Loucy (cell line): Measurements from ENCODE around the gene BICRAL.
A peak's percentile ranks its signal among the peaks of the same experiment; 100 is the strongest.

Experiments used
- H2AFZ ChIP-seq: fragments of 200-600 bp; sonication (generic); 2 replicates; pipeline ENCODE4 v1.6.0; 2016; ENCODE audit warnings: antibody characterized with exemption, mild to moderate bottlenecking, low read length, moderate library complexity
- H3F3A ChIP-seq: fragments of 200-600 bp; 2 replicates; pipeline ENCODE4 v1.6.0; 2016; ENCODE audit warnings: antibody characterized with exemption, low read depth, mild to moderate bottlenecking
- H3K27me3 ChIP-seq: fragments of 200-600 bp; sonication (generic); 2 replicates; pipeline ENCODE4 v1.6.1; 2014; ENCODE audit warnings: low read length, mild to moderate bottlenecking; ENCODE audit not compliant: insufficient read depth, poor library complexity, severe bottlenecking
- H3K36me3 ChIP-seq: fragments of 200-600 bp; sonication (generic); 2 replicates; pipeline ENCODE4 v1.6.1; 2016; ENCODE audit warnings: low read length; ENCODE audit not compliant: insufficient read depth
- H3K4me1 ChIP-seq: fragments of 200-600 bp; sonication (generic); 2 replicates; pipeline ENCODE4 v1.5.1; 2014; ENCODE audit warnings: low read length, mild to moderate bottlenecking; ENCODE audit not compliant: insufficient read depth, poor library complexity, severe bottlenecking
- H3K4me2 ChIP-seq: fragments of 200-600 bp; sonication (generic); 2 replicates; pipeline ENCODE4 v1.6.0; 2014; ENCODE audit warnings: antibody characterized with exemption, low read length, low read depth, mild to moderate bottlenecking; ENCODE audit not compliant: poor library complexity, severe bottlenecking
- H3K4me3 ChIP-seq: fragments of 200-600 bp; sonication (generic); 2 replicates; pipeline ENCODE4 v1.5.1; 2014; ENCODE audit warnings: low read length, mild to moderate bottlenecking, mixed read lengths; ENCODE audit not compliant: poor library complexity, severe bottlenecking
- H3K79me2 ChIP-seq: fragments of 200-600 bp; sonication (generic); 2 replicates; pipeline ENCODE4 v1.6.1; 2014; ENCODE audit warnings: low read length; ENCODE audit not compliant: insufficient read depth
- H3K9ac ChIP-seq: fragments of 200-600 bp; sonication (generic); 2 replicates; pipeline ENCODE4 v1.6.0; 2014; ENCODE audit warnings: mild to moderate bottlenecking, low read depth, low read length, moderate library complexity; ENCODE audit not compliant: poor library complexity, severe bottlenecking
- H3K9me2 ChIP-seq: fragments of 200-600 bp; sonication (generic); replicated peaks from 2 replicates; pipeline ENCODE4 v1.6.1; 2016; ENCODE audit warnings: low read depth, low read length, mixed read lengths
- H3K9me3 ChIP-seq: fragments of 200-600 bp; sonication (generic); 2 replicates; pipeline ENCODE4 v1.6.1; 2014; ENCODE audit warnings: mild to moderate bottlenecking, antibody characterized with exemption, low read length, low read depth; ENCODE audit not compliant: insufficient read depth
- H4K20me1 ChIP-seq: fragments of 200-600 bp; sonication (generic); 2 replicates; pipeline ENCODE4 v1.6.0; 2014; ENCODE audit warnings: antibody characterized with exemption, low read length, mild to moderate bottlenecking; ENCODE audit not compliant: insufficient read depth, poor library complexity, severe bottlenecking
- EZH2phosphoT487 ChIP-seq: fragments of 200-600 bp; IDR thresholded peaks from 2 replicates; pipeline ENCODE4 v1.6.1; 2018; ENCODE audit warnings: antibody characterized with exemption, mild to moderate bottlenecking, moderate library complexity, borderline replicate concordance
- TF ChIP-seq, protein P1 (sequence below): fragments of 200-600 bp; sonication (generic); conservative IDR thresholded peaks from 2 replicates; pipeline ENCODE4 v1.5.1; 2014; ENCODE audit warnings: mild to moderate bottlenecking, antibody characterized with exemption, low read length

The BICRAL gene

DNA sequence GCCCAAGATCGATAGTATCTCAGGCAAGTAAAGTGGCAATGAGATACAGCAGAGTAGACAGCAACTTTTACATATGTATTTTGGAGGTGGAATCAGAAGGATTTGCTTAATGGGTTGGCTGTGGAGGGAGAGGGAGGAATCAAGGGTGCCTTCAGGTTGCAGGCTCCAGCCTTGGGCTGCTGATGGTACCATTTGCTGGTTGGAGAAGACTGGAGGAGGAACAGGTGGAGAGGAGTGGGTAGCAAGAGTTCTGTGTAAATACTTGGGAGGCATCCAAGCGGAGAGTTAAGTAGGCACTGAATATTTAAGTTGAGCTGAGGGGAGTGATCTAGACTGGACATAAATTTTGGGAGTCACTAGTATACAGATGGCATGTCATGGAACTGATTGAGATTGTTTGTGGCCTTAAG is 5.2 kb downstream of the BICRAL start:
- Histone ChIP-seq H3K4me2 (peak overlapping the region; percentile 90), H3F3A (no peaks in the 10 kb centered on the region), H4K20me1 (peaks cover 23% of the 10 kb centered on the region), H3K9me2 (no peaks in the 10 kb centered on the region), H3K4me3 (peak overlapping the region; percentile 98), H3K9me3 (no peaks in the 10 kb centered on the region), H3K36me3 (no peaks in the 10 kb centered on the region), H3K9ac (no peak overlapping the region), H3K4me1 (peaks cover 50% of the 10 kb centered on the region), H3K79me2 (peaks cover 93% of the 10 kb centered on the region), H2AFZ (no peak overlapping the region), H3K27me3 (peaks cover 11% of the 10 kb centered on the region)
- TF ChIP-seq EZH2phosphoT487 = no peak
- TF ChIP-seq, protein P1, sequence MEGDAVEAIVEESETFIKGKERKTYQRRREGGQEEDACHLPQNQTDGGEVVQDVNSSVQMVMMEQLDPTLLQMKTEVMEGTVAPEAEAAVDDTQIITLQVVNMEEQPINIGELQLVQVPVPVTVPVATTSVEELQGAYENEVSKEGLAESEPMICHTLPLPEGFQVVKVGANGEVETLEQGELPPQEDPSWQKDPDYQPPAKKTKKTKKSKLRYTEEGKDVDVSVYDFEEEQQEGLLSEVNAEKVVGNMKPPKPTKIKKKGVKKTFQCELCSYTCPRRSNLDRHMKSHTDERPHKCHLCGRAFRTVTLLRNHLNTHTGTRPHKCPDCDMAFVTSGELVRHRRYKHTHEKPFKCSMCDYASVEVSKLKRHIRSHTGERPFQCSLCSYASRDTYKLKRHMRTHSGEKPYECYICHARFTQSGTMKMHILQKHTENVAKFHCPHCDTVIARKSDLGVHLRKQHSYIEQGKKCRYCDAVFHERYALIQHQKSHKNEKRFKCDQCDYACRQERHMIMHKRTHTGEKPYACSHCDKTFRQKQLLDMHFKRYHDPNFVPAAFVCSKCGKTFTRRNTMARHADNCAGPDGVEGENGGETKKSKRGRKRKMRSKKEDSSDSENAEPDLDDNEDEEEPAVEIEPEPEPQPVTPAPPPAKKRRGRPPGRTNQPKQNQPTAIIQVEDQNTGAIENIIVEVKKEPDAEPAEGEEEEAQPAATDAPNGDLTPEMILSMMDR = no peak

DNA sequence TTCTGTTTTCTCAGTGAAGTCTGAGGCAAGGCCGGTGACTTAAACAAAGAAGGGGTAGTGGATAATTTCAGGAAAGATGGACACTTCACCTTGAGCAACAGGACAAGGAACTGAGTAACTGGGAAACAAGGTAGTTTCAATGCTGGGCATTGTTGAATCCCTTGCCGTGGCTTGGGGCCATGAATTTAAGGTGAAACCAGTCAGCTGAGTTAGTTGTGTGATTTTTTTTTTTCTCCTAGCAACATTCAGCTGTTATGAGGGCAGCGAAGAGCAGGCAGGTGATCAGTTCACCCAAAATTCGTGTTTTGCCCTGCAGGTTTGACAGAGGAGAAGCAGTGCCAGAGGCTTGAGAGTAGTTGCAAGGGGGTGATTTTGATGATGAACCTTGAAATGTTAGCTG is 6.8 kb downstream of the BICRAL start:
- no peak overlapping the region for H3K9ac ChIP-seq
- H3K4me3 ChIP-seq = no peak overlapping the region
- H4K20me1 ChIP-seq = peaks cover 23% of the 10 kb centered on the region
- H3K36me3 ChIP-seq = no peaks in the 10 kb centered on the region
- TF ChIP-seq EZH2phosphoT487 = no peak
- no peaks in the 10 kb centered on the region for H3F3A ChIP-seq
- H3K9me3 ChIP-seq = no peaks in the 10 kb centered on the region
- H3K79me2 ChIP-seq = peaks cover 80% of the 10 kb centered on the region
- peaks cover 5% of the 10 kb centered on the region for H3K27me3 ChIP-seq
- peak overlapping the region; percentile 21 for H3K4me2 ChIP-seq
- no peaks in the 10 kb centered on the region for H3K9me2 ChIP-seq
- H3K4me1 ChIP-seq = peaks cover 50% of the 10 kb centered on the region
- H2AFZ ChIP-seq = no peak overlapping the region

DNA sequence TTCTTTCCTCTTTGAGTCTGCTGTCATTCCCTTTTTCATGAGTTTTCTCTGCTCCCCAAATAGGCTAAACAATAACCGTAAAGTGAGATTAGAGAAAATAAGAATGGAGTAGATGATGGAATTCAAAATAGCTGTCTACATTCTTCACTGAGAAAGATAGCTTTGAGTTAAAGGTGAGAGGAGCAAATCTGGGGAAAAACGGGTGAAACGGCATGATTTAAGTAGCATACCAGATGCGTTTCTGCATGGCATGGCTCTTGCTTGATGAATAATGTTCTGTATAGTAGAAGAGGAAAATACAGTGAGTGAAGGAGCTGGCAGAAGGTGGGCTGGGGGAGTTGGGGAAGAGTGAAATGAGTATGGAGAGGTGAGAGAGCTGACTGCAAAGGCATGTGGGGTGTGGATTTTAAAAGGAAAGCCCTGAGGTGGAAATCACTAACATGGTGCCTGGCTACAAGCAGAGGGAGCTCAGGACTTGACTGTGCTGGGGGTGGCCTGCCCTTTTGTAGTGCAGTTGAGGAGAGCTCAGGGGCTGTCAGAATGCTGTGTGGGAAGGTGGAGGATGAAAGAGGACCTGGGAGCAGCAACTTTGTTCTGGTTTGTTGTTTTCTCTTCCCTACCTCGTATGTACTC is 8.8 kb downstream of the BICRAL start:
- no peak overlapping the region for H2AFZ ChIP-seq
- H3K36me3 ChIP-seq = no peaks in the 10 kb centered on the region
- TF ChIP-seq, protein P1 = no peak
- no peak for TF ChIP-seq EZH2phosphoT487
- H3K79me2 ChIP-seq = peaks cover 61% of the 10 kb centered on the region
- H4K20me1 ChIP-seq = peaks cover 17% of the 10 kb centered on the region
- no peak overlapping the region for H3K4me3 ChIP-seq
- H3K9me3 ChIP-seq = no peaks in the 10 kb centered on the region
- H3K27me3 ChIP-seq = no peaks in the 10 kb centered on the region
- peak overlapping the region; percentile 1 for H3K9ac ChIP-seq
- H3K4me2 ChIP-seq = peak overlapping the region; percentile 5
- peaks cover 32% of the 10 kb centered on the region for H3K4me1 ChIP-seq
- H3K9me2 ChIP-seq = no peaks in the 10 kb centered on the region
- H3F3A ChIP-seq = no peaks in the 10 kb centered on the region
